ENCODE results near the gene LRIG2. TPM values are rescaled to one million over a fixed set of nuclear protein-coding genes. Genes with fewer than 3 reads are reported as not detected.
A peak's percentile ranks its signal among the peaks of the same experiment; 100 is the strongest.

The LRIG2 gene
- total and polyA plus RNA-seq, 9 of the 15 experiments (the other 6 are each of a cell fraction or from before 2014, with no cell fraction given) = 1.8 to 28.1 (median 11.5) TPM

GRCh38 chr1:113140588-113141446, 67.8 kb downstream of the LRIG2 start (continued):
- TF ChIP-seq GTF2B (IDR thresholded peaks at IDR 0.05; ENCODE audit: extremely low read depth, insufficient read length) = no peak
- no peak for TF ChIP-seq PPARD (CRISPR knock-in tag; IDR thresholded peaks at IDR 0.05)
- TF ChIP-seq TEAD2 (tag; IDR thresholded peaks at IDR 0.05) = no peak
- TF ChIP-seq ZBTB17 (CRISPR knock-in tag; IDR thresholded peaks at IDR 0.05) = peak; percentile 23; the same call in 1 of the 2 replicates
- TF ChIP-seq ZBTB7A (IDR thresholded peaks at IDR 0.05; ENCODE audit: borderline replicate concordance, control insufficient read depth, low read depth, low read length) = no peak
- no peak for TF ChIP-seq CSDE1 (IDR thresholded peaks at IDR 0.05)
- TF ChIP-seq TAF9B (IDR thresholded peaks at IDR 0.05; ENCODE audit: partially characterized antibody) = no peak
- peak in 1 of 2 experiments; percentile 49; a peak in 2 of 4 replicates for TF ChIP-seq ETV6 (IDR thresholded peaks at IDR 0.05; ENCODE audit: borderline replicate concordance in 1 of 2, low read depth in 2 of 2, low read length in 1 of 2)
- TF ChIP-seq ETV6 (CRISPR knock-in tag; IDR thresholded peaks at IDR 0.05; ENCODE audit: borderline replicate concordance) = no peak
- no peak for TF ChIP-seq CREBBP (IDR thresholded peaks at IDR 0.05; ENCODE audit: low read depth, low read length)
- no peak for TF ChIP-seq PCBP1 (IDR thresholded peaks at IDR 0.05; ENCODE audit: low read depth, low read length, poor library complexity, severe bottlenecking)
- TF ChIP-seq ZNF133 (CRISPR knock-in tag; IDR thresholded peaks at IDR 0.05) = no peak
- TF ChIP-seq RERE (CRISPR knock-in tag; IDR thresholded peaks at IDR 0.05; ENCODE audit: borderline replicate concordance) = no peak
- TF ChIP-seq ZNF324 (CRISPR knock-in tag; IDR thresholded peaks at IDR 0.05) = no peak
- TF ChIP-seq JUND (IDR thresholded peaks at IDR 0.05; ENCODE audit: borderline replicate concordance, low read depth, low read length) = peak; percentile 88
- peak; percentile 88 for TF ChIP-seq JUND (tag; IDR thresholded peaks at IDR 0.05; ENCODE audit: borderline replicate concordance, low read depth, low read length)
- TF ChIP-seq U2AF1 (optimal IDR thresholded peaks at IDR 0.05; ENCODE audit: low read depth, low read length) = no peak
- TF ChIP-seq ZBTB26 (CRISPR knock-in tag; IDR thresholded peaks at IDR 0.05) = peak; percentile 98
- TF ChIP-seq HMBOX1 (IDR thresholded peaks at IDR 0.05) = no peak
